Thoracic aorta (tissue), 2 donors: Measurements from ENCODE around the gene PROSER3. TPM values are rescaled to one million over a fixed set of nuclear protein-coding genes. Genes with fewer than 3 reads are reported as not detected.

ENCODE experiments used
- ATAC-seq: fragments of 150-250 bp; one replicate; pipeline ENCODE4 v1.8.0; 2017; ENCODE audit warnings: low read depth; ENCODE audit not compliant: insufficient number of reproducible peaks, low FRiP score
- DNase-seq: peaks from one replicate; pipeline ENCODE4 v3.0.0-alpha.2; 2020; ENCODE audit warnings: low spot score
- H3K27ac ChIP-seq, 2 donors: fragments of 200-600 bp; sonication (generic); 1 replicate in 1 of 2; 2 replicates in 1 of 2; pipeline ENCODE4 v1.5.1; 2016; ENCODE audit warnings: mild to moderate bottlenecking in 2 of 2, moderate library complexity in 2 of 2
- H3K27me3 ChIP-seq: fragments of 200-600 bp; sonication (generic); replicated peaks from 2 replicates; pipeline ENCODE4 v1.6.0; 2016; ENCODE audit warnings: mild to moderate bottlenecking; ENCODE audit not compliant: insufficient read depth
- H3K36me3 ChIP-seq: fragments of 200-600 bp; sonication (generic); one replicate; pipeline ENCODE4 v1.5.1; 2016
- H3K4me1 ChIP-seq, 2 donors: fragments of 200-600 bp; sonication (generic); 1 replicate in 1 of 2; 2 replicates in 1 of 2; pipeline versions ENCODE4 v1.5.1 to v1.6.0; 2016; ENCODE audit warnings: low read depth in 2 of 2, mild to moderate bottlenecking in 1 of 2; ENCODE audit not compliant: control insufficient read depth in 1 of 2
- H3K4me3 ChIP-seq: fragments of 200-600 bp; sonication (generic); 2 replicates; pipeline ENCODE4 v1.5.1; 2016; ENCODE audit warnings: mild to moderate bottlenecking
- H3K9me3 ChIP-seq: fragments of 200-600 bp; sonication (generic); 2 replicates; pipeline ENCODE4 v1.5.1; 2016
- total RNA-seq, 2 donors: library from RNA; depleted of rRNA; stranded (reverse); fragments of >200 nt; gene quantifications; one replicate each; pipeline versions ENCODE4 v1.1.0 to v1.2.3, GENCODE V29; 2016
- TF ChIP-seq, protein P1 (sequence below): fragments of 200-600 bp; sonication (generic); IDR thresholded peaks from one replicate; pipeline ENCODE4 v1.5.1; 2019; ENCODE audit warnings: antibody characterized with exemption

Gene PROSER3
- total RNA-seq, 2 donors from 2014 or later = 11.1 to 16.6 TPM

DNA sequence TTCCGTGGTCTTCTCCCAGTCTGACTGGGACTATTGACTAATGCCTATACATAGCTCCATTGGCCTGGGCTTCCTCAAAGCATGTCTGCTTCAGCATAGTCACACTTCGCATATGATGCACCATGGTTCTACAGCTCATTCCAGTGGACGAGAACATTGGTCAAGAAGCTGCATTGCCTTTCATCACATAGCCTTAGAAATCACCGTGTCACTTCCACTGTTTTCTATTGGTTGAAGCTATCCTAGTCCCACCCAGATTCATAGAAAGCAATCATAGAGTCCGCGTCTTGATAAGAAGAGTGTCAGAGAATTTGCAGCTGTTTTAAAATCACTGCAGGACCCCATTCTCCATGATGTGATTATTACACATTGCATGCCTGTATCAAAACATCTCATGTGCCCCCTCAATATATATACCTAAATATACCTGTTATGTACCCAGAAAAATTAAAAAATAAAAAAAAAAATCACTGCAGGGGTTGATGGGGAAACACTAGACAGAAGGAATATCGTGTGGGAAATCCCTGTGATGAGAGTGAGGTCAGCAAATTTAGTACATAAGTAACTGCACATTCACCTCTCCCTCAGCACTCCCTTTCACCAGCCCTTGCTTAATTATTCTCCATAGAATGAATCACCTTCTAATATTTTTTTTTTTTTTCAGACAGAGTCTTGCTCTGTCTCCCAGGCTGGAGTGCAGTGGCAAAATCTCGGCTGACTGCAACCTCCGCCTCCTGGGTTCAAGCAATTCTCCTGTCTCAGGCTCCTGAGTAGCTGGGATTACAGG lies 15.2 kb downstream of the PROSER3 start:
- Histone ChIP-seq H3K27me3 (no peaks in the 10 kb centered on the region), H3K4me1 (peaks cover 8 to 12% of the 10 kb centered on the region in 2 donors), H3K36me3 (no peaks in the 10 kb centered on the region), H3K4me3 (no peak overlapping the region), H3K9me3 (no peaks in the 10 kb centered on the region), H3K27ac (no peak overlapping the region)
- DNase-seq = no peak
- ATAC-seq = no peak
- TF ChIP-seq, protein P1, sequence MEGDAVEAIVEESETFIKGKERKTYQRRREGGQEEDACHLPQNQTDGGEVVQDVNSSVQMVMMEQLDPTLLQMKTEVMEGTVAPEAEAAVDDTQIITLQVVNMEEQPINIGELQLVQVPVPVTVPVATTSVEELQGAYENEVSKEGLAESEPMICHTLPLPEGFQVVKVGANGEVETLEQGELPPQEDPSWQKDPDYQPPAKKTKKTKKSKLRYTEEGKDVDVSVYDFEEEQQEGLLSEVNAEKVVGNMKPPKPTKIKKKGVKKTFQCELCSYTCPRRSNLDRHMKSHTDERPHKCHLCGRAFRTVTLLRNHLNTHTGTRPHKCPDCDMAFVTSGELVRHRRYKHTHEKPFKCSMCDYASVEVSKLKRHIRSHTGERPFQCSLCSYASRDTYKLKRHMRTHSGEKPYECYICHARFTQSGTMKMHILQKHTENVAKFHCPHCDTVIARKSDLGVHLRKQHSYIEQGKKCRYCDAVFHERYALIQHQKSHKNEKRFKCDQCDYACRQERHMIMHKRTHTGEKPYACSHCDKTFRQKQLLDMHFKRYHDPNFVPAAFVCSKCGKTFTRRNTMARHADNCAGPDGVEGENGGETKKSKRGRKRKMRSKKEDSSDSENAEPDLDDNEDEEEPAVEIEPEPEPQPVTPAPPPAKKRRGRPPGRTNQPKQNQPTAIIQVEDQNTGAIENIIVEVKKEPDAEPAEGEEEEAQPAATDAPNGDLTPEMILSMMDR = no peak

DNA sequence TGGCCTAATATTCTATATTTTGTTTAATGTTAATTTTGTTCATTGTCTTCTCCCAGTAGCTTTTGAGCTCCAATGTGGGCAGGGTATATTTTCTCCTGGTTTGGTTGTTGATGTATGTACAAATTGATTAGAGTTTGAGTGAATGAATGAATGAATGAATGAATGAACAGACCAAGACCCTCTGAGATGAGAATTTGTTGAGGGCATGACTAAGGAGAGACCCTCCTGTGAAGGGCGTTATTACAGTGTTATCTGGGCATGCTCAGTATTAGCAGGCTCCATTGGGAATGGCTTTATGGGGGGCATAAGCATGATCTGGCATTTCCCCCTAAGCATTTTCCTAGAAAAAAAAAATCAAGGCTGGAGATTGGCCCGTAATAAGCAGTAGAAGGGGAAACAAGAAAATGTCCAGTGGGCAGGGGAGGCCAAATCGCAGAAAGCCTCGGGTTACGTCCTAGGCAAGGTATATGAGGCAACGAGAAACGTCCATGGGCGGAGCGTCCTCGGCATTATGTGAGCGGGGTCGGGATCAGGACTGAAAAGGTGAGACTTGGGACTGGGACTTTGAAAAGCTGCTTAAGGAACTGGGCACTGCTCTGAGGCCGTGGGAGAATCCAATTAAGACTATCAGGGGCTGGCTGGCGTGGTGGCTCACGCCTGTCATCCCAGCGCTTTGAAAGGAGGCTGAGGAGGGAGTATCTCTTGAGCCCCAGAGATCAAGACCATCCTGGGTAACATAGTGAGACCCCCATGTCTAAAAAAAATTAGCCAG lies 16.5 kb downstream of the PROSER3 start:
- no peaks in the 10 kb centered on the region for H3K27me3 ChIP-seq
- no peaks in the 10 kb centered on the region for H3K36me3 ChIP-seq
- TF ChIP-seq, protein P1 = no peak
- H3K27ac ChIP-seq = no peak overlapping the region
- peak overlapping the region; percentile 94 for H3K4me3 ChIP-seq
- DNase-seq (no peak), ATAC-seq (no peak)
- peaks cover 8 to 12% of the 10 kb centered on the region in 2 donors for H3K4me1 ChIP-seq
- no peaks in the 10 kb centered on the region for H3K9me3 ChIP-seq

DNA sequence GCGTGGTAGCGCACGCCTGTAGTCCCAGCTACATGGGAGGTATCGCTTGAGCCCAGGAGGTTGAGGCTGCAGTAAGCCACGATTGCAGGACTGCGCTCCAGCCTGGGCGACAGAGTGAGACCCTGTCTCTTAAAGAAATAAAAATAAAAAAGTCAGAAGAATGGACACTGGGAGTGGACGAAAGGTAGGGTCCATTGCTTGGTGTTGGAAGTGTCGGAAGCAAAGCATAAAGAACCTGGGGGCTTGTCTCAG lies 17.0 kb downstream of the PROSER3 start:
- Histone ChIP-seq H3K4me1 (peaks cover 8 to 12% of the 10 kb centered on the region in 2 donors), H3K9me3 (no peaks in the 10 kb centered on the region), H3K36me3 (peaks cover under 1% of the 10 kb centered on the region), H3K27me3 (no peaks in the 10 kb centered on the region), H3K4me3 (peak overlapping the region; percentile 94), H3K27ac (no peak overlapping the region)
- DNase-seq = no peak
- TF ChIP-seq, protein P1 = no peak
- no peak for ATAC-seq

DNA sequence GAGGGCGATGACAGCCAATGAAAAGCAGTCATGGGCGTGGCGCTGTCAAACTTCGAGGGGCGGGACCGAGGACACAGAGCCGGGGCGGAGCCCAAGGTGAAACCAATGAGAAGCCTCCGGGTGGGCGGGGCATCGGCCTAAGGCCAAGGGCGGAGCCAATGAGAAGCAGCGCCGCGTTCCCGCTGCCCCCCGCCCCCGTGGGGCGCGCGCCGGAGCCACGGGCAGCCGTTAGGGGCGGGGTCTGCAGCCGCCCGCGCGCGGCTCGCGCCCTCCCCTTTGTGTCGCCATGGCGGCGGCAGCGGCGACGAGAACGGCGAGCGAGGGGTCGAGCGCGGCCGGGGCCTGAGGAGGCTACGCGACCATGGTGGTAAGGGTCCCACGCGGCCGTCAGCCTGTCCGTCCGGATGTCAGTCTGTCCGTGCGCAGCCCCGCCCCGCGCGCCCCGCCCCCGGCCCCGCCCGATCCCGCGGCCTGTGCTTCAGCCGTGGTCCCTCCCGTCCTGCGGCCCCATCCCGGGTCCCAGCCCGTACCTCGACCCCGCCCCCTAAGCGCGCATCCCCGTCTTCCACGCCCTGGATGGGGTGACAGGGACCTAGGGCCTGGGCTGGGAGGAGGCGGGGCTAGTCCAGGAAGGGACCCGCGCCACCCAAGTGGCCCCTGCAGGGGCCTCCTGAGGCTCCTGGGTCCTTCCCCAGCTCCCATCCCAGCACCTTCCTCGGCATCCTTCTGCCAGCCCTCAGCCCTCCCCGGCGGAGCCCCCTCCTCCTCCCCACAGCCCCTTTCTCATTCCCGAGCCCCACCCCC lies 17.5 kb downstream of the PROSER3 start, which contains the start of gene ARHGAP33:
TSS of gene ARHGAP33 (plus strand) at position 267 of the 804 bp plus-strand sequence. CDS start at position 362, 95 bp downstream.
- Histone ChIP-seq H3K27me3 (no peaks in the 10 kb centered on the region), H3K4me1 (peaks cover 8 to 12% of the 10 kb centered on the region in 2 donors), H3K9me3 (no peaks in the 10 kb centered on the region), H3K27ac (no peak within 1 kb of the TSS), H3K36me3 (peaks cover 5% of the 10 kb centered on the region), H3K4me3 (peak within 1 kb of the TSS; percentile 94)
- ATAC-seq = peak; percentile 82
- DNase-seq = peak; percentile 98
- TF ChIP-seq, protein P1 = no peak
